Measurements from ENCODE around the gene USF2. TPM values are rescaled to one million over a fixed set of nuclear protein-coding genes. Genes with fewer than 3 reads are reported as not detected.

USF2 gene
- total and polyA plus RNA-seq, 7 donors: 72.8 to 120 (median 98.3) TPM

GRCh38 chr19:35271546-35271945 lies 2.8 kb downstream of the USF2 start:
- intact Hi-C loops (cut with DNase I): no loop called here
- TF ChIP-seq EP300 (IDR thresholded peaks at IDR 0.05) (no peak), POLR2AphosphoS5 (IDR thresholded peaks at IDR 0.05) (no peak), CTCF (IDR thresholded peaks at IDR 0.05) (no peak), POLR2A (IDR thresholded peaks at IDR 0.05) (no peak)
- H3K36me3 ChIP-seq: peaks cover 2 to 65% (median 39%) of the 10 kb centered on the region in 4 donors
- no peak overlapping the region for H3K27ac ChIP-seq
- peaks cover 0 to 21% (median 17%) of the 10 kb centered on the region in 4 donors for H3K4me1 ChIP-seq
- no peaks in the 10 kb centered on the region for H3K9me3 ChIP-seq
- no peak overlapping the region for H3K4me3 ChIP-seq
- DNase-seq: no peak
- 87 to 89% methylated on average over 7 of the region's 7 CpGs for WGBS, 2 donors
- H3K27me3 ChIP-seq: no peaks in the 10 kb centered on the region

GRCh38 chr19:35272122-35272719 lies 3.5 kb downstream of the USF2 start:
- H3K27ac ChIP-seq: no peak overlapping the region
- no peak overlapping the region for H3K4me3 ChIP-seq
- no peaks in the 10 kb centered on the region for H3K27me3 ChIP-seq
- no peak for DNase-seq
- H3K36me3 ChIP-seq: peaks cover 5 to 71% (median 45%) of the 10 kb centered on the region in 4 donors
- H3K4me1 ChIP-seq: peaks cover 0 to 15% (median 11%) of the 10 kb centered on the region in 4 donors
- no peaks in the 10 kb centered on the region for H3K9me3 ChIP-seq
- TF ChIP-seq EP300 (IDR thresholded peaks at IDR 0.05) (no peak), POLR2AphosphoS5 (IDR thresholded peaks at IDR 0.05) (no peak), CTCF (IDR thresholded peaks at IDR 0.05) (no peak), POLR2A (IDR thresholded peaks at IDR 0.05) (no peak)
- WGBS, 2 donors: 77 to 91% methylated on average over 16 of the region's 16 CpGs
- intact Hi-C loops (cut with DNase I): no loop called here

GRCh38 chr19:35272954-35273649 lies 4.3 kb downstream of the USF2 start:
- Histone ChIP-seq H3K27ac (no peak overlapping the region), H3K36me3 (peaks cover 9 to 80% (median 48%) of the 10 kb centered on the region in 4 donors), H3K4me1 (peaks cover 0 to 12% (median 10%) of the 10 kb centered on the region in 4 donors), H3K9me3 (no peaks in the 10 kb centered on the region), H3K27me3 (no peaks in the 10 kb centered on the region), H3K4me3 (no peak overlapping the region)
- WGBS, 2 donors: 87 to 90% methylated on average over 10 of the region's 10 CpGs
- no peak for TF ChIP-seq EP300 (IDR thresholded peaks at IDR 0.05)
- no peak for TF ChIP-seq CTCF (IDR thresholded peaks at IDR 0.05)
- no peak for TF ChIP-seq POLR2AphosphoS5 (IDR thresholded peaks at IDR 0.05)
- intact Hi-C loops (cut with DNase I): no loop called here
- no peak for DNase-seq

GRCh38 chr19:35273686-35274259 lies 5.0 kb downstream of the USF2 start:
- Histone ChIP-seq H3K9me3 (no peaks in the 10 kb centered on the region), H3K36me3 (peaks cover 9 to 87% (median 51%) of the 10 kb centered on the region in 4 donors), H3K4me3 (no peak overlapping the region), H3K4me1 (peaks cover 0 to 12% (median 10%) of the 10 kb centered on the region in 4 donors), H3K27ac (no peak overlapping the region), H3K27me3 (no peaks in the 10 kb centered on the region)
- intact Hi-C loops (cut with DNase I): no loop called here
- DNase-seq: no peak
- TF ChIP-seq POLR2AphosphoS5 (IDR thresholded peaks at IDR 0.05) (no peak), CTCF (IDR thresholded peaks at IDR 0.05) (no peak), POLR2A (IDR thresholded peaks at IDR 0.05) (no peak), EP300 (IDR thresholded peaks at IDR 0.05) (no peak)
- 64 to 83% methylated on average over 14 of the region's 14 CpGs for WGBS, 2 donors
